ENCODE results near the gene CCBE1.

Gene CCBE1

GRCh38 chr18:59617468-59617932 lies 79.7 kb downstream of the CCBE1 start:
- no peak for DNase-seq (ENCODE audit: low read depth)

- DNase-seq (ENCODE audit: low read depth): no peak
Measured at GRCh38 chr18:59616501-59616900, 80.7 kb downstream of the CCBE1 start.

GRCh38 chr18:59613903-59614302 lies 83.3 kb downstream of the CCBE1 start:
- DNase-seq (ENCODE audit: low read depth): no peak

- DNase-seq (ENCODE audit: low read depth): no peak
Measured at GRCh38 chr18:59612381-59612780, 84.8 kb downstream of the CCBE1 start.

- no peak for DNase-seq (ENCODE audit: low read depth)
Measured at GRCh38 chr18:59610546-59611140, 86.6 kb downstream of the CCBE1 start.

GRCh38 chr18:59609654-59610053 lies 87.6 kb downstream of the CCBE1 start:
- no peak for DNase-seq (ENCODE audit: low read depth)

- no peak for DNase-seq (ENCODE audit: low read depth)
Measured at GRCh38 chr18:59607471-59607870, 89.8 kb downstream of the CCBE1 start.

- DNase-seq (ENCODE audit: low read depth): no peak
Measured at GRCh38 chr18:59607078-59607379, 90.2 kb downstream of the CCBE1 start.

GRCh38 chr18:59606193-59607077 lies 90.8 kb downstream of the CCBE1 start:
- DNase-seq (ENCODE audit: low read depth): no peak

- DNase-seq (ENCODE audit: low read depth): no peak
Measured at GRCh38 chr18:59605633-59606192, 91.5 kb downstream of the CCBE1 start.

- DNase-seq (ENCODE audit: low read depth): no peak
Measured at GRCh38 chr18:59604877-59605276, 92.3 kb downstream of the CCBE1 start.

- no peak for DNase-seq (ENCODE audit: low read depth)
Measured at GRCh38 chr18:59597049-59597448, 100.2 kb downstream of the CCBE1 start.

- no peak for DNase-seq (ENCODE audit: low read depth)
Measured at GRCh38 chr18:59593291-59593717, 103.9 kb downstream of the CCBE1 start.

GRCh38 chr18:59592624-59593023 lies 104.6 kb downstream of the CCBE1 start:
- DNase-seq (ENCODE audit: low read depth): no peak

- DNase-seq (ENCODE audit: low read depth): no peak
Measured at GRCh38 chr18:59582395-59582794, 114.8 kb downstream of the CCBE1 start.

- no peak for DNase-seq (ENCODE audit: low read depth)
Measured at GRCh38 chr18:59579509-59579908, 117.7 kb downstream of the CCBE1 start.

GRCh38 chr18:59577386-59577655 lies 119.9 kb downstream of the CCBE1 start:
- DNase-seq (ENCODE audit: low read depth): no peak

- no peak for DNase-seq (ENCODE audit: low read depth)
Measured at GRCh38 chr18:59576541-59577385, 120.5 kb downstream of the CCBE1 start.

GRCh38 chr18:59575995-59576394 lies 121.2 kb downstream of the CCBE1 start:
- DNase-seq (ENCODE audit: low read depth): no peak

GRCh38 chr18:59573962-59574361 lies 123.3 kb downstream of the CCBE1 start:
- DNase-seq (ENCODE audit: low read depth): no peak

- DNase-seq (ENCODE audit: low read depth): no peak
Measured at GRCh38 chr18:59571902-59572301, 125.3 kb downstream of the CCBE1 start.

- DNase-seq (ENCODE audit: low read depth): no peak
Measured at GRCh38 chr18:59570796-59571195, 126.4 kb downstream of the CCBE1 start.

Measured in stimulated activated CD8-positive, alpha-beta memory T cell treated with anti-CD3 and anti-CD28 coated beads, Interleukin-15, amount 100 ng/mL, for 1 hour (primary cell).